GM23338 (cell line): ENCODE results near the gene CD300C. TPM values are rescaled to one million over a fixed set of nuclear protein-coding genes. Genes with fewer than 3 reads are reported as not detected.

Source experiments
- ATAC-seq: fragments of 200-7000 bp; cut with Tn5 transposase; 3 replicates; pipeline ENCODE4 v1.9.1; 2020
- DNase-seq: peaks from one replicate; pipeline ENCODE4 v3.0.0-alpha.2; 2015; ENCODE audit warnings: low spot score
- H2AFZ ChIP-seq: fragments of 200-600 bp; sonication (generic); 2 replicates; pipeline ENCODE4 v1.8.0; 2016; ENCODE audit warnings: antibody characterized with exemption, mild to moderate bottlenecking, moderate library complexity
- H3F3A ChIP-seq: fragments of 200-600 bp; sonication (generic); replicated peaks from 2 replicates; pipeline ENCODE4 v1.8.0; 2017; ENCODE audit warnings: antibody characterized with exemption, mixed run types, low read depth
- H3K27ac ChIP-seq: fragments of 200-600 bp; sonication (generic); 2 replicates; pipeline ENCODE4 v1.6.1; 2016; ENCODE audit warnings: low read depth
- H3K27me3 ChIP-seq: fragments of 200-600 bp; sonication (generic); 2 replicates; pipeline ENCODE4 v1.8.0; 2016; ENCODE audit warnings: mild to moderate bottlenecking, mixed run types, moderate library complexity; ENCODE audit not compliant: insufficient read depth
- H3K36me3 ChIP-seq: fragments of 200-600 bp; sonication (generic); 2 replicates; pipeline ENCODE4 v1.8.0; 2016; ENCODE audit warnings: mild to moderate bottlenecking; ENCODE audit not compliant: insufficient read depth
- H3K4me1 ChIP-seq: fragments of 200-600 bp; sonication (generic); 2 replicates; pipeline ENCODE4 v1.8.0; 2016; ENCODE audit warnings: mild to moderate bottlenecking, moderate library complexity; ENCODE audit not compliant: insufficient read depth
- H3K4me2 ChIP-seq: fragments of 200-600 bp; sonication (generic); 2 replicates; pipeline ENCODE4 v1.7.1; 2017; ENCODE audit warnings: mixed run types
- H3K4me3 ChIP-seq: fragments of 200-600 bp; sonication (generic); 2 replicates; pipeline ENCODE4 v1.6.1; 2016; ENCODE audit warnings: mixed run types
- H3K79me2 ChIP-seq: fragments of 200-600 bp; sonication (generic); replicated peaks from 2 replicates; pipeline ENCODE4 v1.8.0; 2017; ENCODE audit warnings: mild to moderate bottlenecking; ENCODE audit not compliant: insufficient read depth
- H3K9me2 ChIP-seq: fragments of 200-600 bp; sonication (generic); 2 replicates; pipeline ENCODE4 v1.8.0; 2017; ENCODE audit not compliant: insufficient read depth
- H4K20me1 ChIP-seq: fragments of 200-600 bp; sonication (generic); replicated peaks from 2 replicates; pipeline ENCODE4 v1.8.0; 2017; ENCODE audit warnings: mild to moderate bottlenecking; ENCODE audit not compliant: insufficient read depth
- H3K27ac Mint-ChIP-seq: 2 replicates; pipeline ENCODE4 v1.8.0; 2020; ENCODE audit warnings: inconsistent platforms, mild to moderate bottlenecking, moderate library complexity, mixed read lengths
- H3K27me3 Mint-ChIP-seq: 3 replicates; pipeline ENCODE4 v1.8.0; 2022; ENCODE audit warnings: low read depth, mild to moderate bottlenecking, moderate library complexity, mixed read lengths, inconsistent platforms; ENCODE audit not compliant: insufficient read depth, poor library complexity
- H3K36me3 Mint-ChIP-seq: 3 replicates; pipeline ENCODE4 v1.8.0; 2021; ENCODE audit warnings: low read depth, mild to moderate bottlenecking, inconsistent platforms, moderate library complexity, mixed read lengths
- H3K4me1 Mint-ChIP-seq: 3 replicates; pipeline ENCODE4 v1.8.0; 2020; ENCODE audit warnings: mild to moderate bottlenecking, inconsistent platforms, mixed read lengths
- H3K4me3 Mint-ChIP-seq: 3 replicates; pipeline ENCODE4 v1.8.0; 2021; ENCODE audit warnings: moderate library complexity, mild to moderate bottlenecking, inconsistent platforms, mixed read lengths
- H3K9me3 Mint-ChIP-seq: 3 replicates; pipeline ENCODE4 v1.8.0; 2020; ENCODE audit warnings: moderate library complexity, mild to moderate bottlenecking, inconsistent platforms, mixed read lengths
- EZH2 ChIP-seq: fragments of 200-600 bp; sonication (generic); IDR thresholded peaks from one replicate; pipeline ENCODE4 v1.8.0; 2017; ENCODE audit warnings: antibody characterized with exemption, mild to moderate bottlenecking, low read depth; ENCODE audit not compliant: unreplicated experiment
- EZH2phosphoT487 ChIP-seq: fragments of 200-600 bp; sonication (generic); IDR thresholded peaks from one replicate; pipeline ENCODE4 v1.8.1; 2018; ENCODE audit warnings: antibody characterized with exemption; ENCODE audit not compliant: unreplicated experiment
- JUNB ChIP-seq: IDR thresholded peaks from one replicate; pipeline ENCODE4 v1.6.1; 2016; ENCODE audit warnings: antibody characterized with exemption; ENCODE audit not compliant: unreplicated experiment
- NANOG ChIP-seq: IDR thresholded peaks from 2 replicates; pipeline ENCODE4 v1.6.1; 2016; ENCODE audit warnings: antibody characterized with exemption, borderline replicate concordance
- STAT1 ChIP-seq: IDR thresholded peaks from one replicate; pipeline ENCODE4 v1.6.1; 2016; ENCODE audit warnings: antibody characterized with exemption; ENCODE audit not compliant: unreplicated experiment
- ZNF114 ChIP-seq: fragments of 250-450 bp; sonication (Bioruptor Pico); IDR thresholded peaks from 2 replicates; pipeline ENCODE4 v1.5.0; 2020; ENCODE audit warnings: mild to moderate bottlenecking, moderate library complexity
- ZNF331 ChIP-seq: fragments of 250-450 bp; sonication (Bioruptor Pico); IDR thresholded peaks from 2 replicates; pipeline ENCODE4 v1.5.0; 2020; ENCODE audit warnings: low read depth, mild to moderate bottlenecking, moderate library complexity
- polyA plus RNA-seq: library from polyadenylated mRNA; unstranded; fragments of >200 nt; fragmentation: Nextera tagmentation; extraction: Ambion mirVana; gene quantifications from 2 replicates; pipeline ENCODE4 v1.2.1, GENCODE V29; 2016
- total RNA-seq: library from RNA; depleted of rRNA; stranded (reverse); fragments of >200 nt; shearing (Covaris generic); gene quantifications from 2 replicates; pipeline ENCODE4 v1.2.3, GENCODE V29; 2014
- TF ChIP-seq, protein P1 (sequence below): IDR thresholded peaks from one replicate; pipeline ENCODE4 v1.6.1; 2018; ENCODE audit warnings: antibody characterized with exemption; ENCODE audit not compliant: unreplicated experiment
- TF ChIP-seq, protein P2 (sequence below): IDR thresholded peaks from 2 replicates; pipeline ENCODE4 v1.6.1; 2016; ENCODE audit warnings: antibody characterized with exemption

Gene CD300C
- total and polyA plus RNA-seq, 2 experiments from 2014 or later = not detected

DNA sequence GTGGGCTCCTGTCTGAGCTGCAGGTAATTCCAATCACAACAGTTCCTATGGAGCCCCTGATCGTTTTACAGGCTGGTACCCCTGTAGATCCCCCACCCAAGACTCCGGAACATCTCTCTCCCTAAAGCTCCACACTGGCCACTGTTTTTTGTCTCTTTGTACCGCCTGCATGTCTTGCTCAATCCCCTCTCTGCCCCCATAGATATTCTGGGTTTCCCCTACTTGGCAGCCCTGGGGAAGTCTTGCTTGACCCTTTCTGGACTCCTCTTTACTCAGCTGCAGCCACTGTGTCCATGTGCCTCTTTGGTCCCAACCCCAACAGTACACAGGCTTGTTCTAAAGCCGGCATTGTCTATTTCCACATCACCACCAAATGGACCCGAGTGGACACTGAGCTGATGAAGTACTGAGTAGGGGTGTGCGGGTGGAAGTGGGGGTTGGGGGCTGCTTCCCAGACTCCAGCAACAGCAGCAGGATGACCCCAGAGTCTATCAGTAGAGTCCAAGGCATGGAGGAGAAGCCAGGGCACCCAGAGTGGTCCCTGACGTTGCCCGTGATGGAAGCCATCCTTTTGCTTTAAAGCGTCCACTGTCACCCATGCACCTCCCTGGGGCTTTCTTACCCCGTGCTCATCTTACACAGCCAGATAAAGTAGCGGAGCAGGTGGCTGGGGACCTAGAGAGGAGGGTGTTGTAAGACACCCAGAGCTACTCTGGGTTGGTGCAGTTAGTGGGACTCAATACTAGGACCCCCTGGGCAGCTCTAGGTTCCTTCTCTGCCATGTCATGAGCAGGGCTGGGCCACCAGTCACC is 21.1 kb downstream of the CD300C start:
- no peaks in the 10 kb centered on the region for H3K36me3 ChIP-seq

DNA sequence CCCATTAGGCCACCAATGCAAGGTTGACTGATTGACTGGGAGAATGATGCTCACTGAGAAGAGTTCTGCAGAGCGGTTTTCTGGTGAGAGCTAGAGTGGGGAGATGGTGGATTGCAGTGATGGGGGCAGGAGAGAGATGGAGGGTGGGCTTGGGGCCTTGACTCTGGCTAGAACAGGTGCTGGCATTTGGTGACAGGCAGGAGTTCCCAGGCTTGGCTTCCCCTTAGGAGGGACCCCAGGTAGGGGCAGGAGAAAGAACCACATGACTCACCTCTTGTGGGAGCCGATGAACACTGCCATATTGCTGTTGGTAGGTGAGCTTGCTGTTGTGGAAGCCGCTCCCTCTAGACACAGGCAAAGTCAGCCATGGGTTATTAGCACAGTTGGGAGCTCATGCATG is 22.6 kb downstream of the CD300C start:
- no peaks in the 10 kb centered on the region for H3K4me1 Mint-ChIP-seq
- Histone ChIP-seq H3F3A (no peaks in the 10 kb centered on the region), H3K4me2 (no peak overlapping the region), H3K79me2 (no peaks in the 10 kb centered on the region), H3K36me3 (no peaks in the 10 kb centered on the region), H4K20me1 (no peaks in the 10 kb centered on the region), H3K4me3 (no peak overlapping the region), H3K27me3 (no peaks in the 10 kb centered on the region), H3K27ac (no peak overlapping the region), H3K9me2 (no peaks in the 10 kb centered on the region), H2AFZ (no peak overlapping the region), H3K4me1 (no peaks in the 10 kb centered on the region)
- no peak for DNase-seq
- TF ChIP-seq ZNF331 (CRISPR knock-in tag) = peak; percentile 74
- no peak for TF ChIP-seq EZH2
- TF ChIP-seq, protein P1, sequence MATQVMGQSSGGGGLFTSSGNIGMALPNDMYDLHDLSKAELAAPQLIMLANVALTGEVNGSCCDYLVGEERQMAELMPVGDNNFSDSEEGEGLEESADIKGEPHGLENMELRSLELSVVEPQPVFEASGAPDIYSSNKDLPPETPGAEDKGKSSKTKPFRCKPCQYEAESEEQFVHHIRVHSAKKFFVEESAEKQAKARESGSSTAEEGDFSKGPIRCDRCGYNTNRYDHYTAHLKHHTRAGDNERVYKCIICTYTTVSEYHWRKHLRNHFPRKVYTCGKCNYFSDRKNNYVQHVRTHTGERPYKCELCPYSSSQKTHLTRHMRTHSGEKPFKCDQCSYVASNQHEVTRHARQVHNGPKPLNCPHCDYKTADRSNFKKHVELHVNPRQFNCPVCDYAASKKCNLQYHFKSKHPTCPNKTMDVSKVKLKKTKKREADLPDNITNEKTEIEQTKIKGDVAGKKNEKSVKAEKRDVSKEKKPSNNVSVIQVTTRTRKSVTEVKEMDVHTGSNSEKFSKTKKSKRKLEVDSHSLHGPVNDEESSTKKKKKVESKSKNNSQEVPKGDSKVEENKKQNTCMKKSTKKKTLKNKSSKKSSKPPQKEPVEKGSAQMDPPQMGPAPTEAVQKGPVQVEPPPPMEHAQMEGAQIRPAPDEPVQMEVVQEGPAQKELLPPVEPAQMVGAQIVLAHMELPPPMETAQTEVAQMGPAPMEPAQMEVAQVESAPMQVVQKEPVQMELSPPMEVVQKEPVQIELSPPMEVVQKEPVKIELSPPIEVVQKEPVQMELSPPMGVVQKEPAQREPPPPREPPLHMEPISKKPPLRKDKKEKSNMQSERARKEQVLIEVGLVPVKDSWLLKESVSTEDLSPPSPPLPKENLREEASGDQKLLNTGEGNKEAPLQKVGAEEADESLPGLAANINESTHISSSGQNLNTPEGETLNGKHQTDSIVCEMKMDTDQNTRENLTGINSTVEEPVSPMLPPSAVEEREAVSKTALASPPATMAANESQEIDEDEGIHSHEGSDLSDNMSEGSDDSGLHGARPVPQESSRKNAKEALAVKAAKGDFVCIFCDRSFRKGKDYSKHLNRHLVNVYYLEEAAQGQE = no peak
- no peak overlapping the region for H3K4me3 Mint-ChIP-seq
- peaks cover 35% of the 10 kb centered on the region for H3K9me3 Mint-ChIP-seq
- no peak overlapping the region for H3K27ac Mint-ChIP-seq
- H3K36me3 Mint-ChIP-seq = no peaks in the 10 kb centered on the region
- H3K27me3 Mint-ChIP-seq = peaks cover 4% of the 10 kb centered on the region
- ATAC-seq = no peak

More for the DNA sequence above, 21.1 kb downstream of the CD300C start:
- Mint-ChIP-seq H3K9me3 (peaks cover 30% of the 10 kb centered on the region), H3K4me3 (no peak overlapping the region), H3K27ac (no peak overlapping the region), H3K27me3 (peaks cover 4% of the 10 kb centered on the region), H3K4me1 (no peaks in the 10 kb centered on the region), H3K36me3 (no peaks in the 10 kb centered on the region)
- no peaks in the 10 kb centered on the region for H3F3A ChIP-seq
- H3K4me3 ChIP-seq = no peak overlapping the region
- DNase-seq = no peak
- no peaks in the 10 kb centered on the region for H3K9me2 ChIP-seq
- no peaks in the 10 kb centered on the region for H3K4me1 ChIP-seq
- no peak overlapping the region for H3K27ac ChIP-seq
- TF ChIP-seq, protein P1 = no peak
- TF ChIP-seq STAT1 (no peak), EZH2phosphoT487 (no peak), NANOG (no peak), JUNB (no peak), ZNF114 (CRISPR knock-in tag) (no peak)
- TF ChIP-seq, protein P2, sequence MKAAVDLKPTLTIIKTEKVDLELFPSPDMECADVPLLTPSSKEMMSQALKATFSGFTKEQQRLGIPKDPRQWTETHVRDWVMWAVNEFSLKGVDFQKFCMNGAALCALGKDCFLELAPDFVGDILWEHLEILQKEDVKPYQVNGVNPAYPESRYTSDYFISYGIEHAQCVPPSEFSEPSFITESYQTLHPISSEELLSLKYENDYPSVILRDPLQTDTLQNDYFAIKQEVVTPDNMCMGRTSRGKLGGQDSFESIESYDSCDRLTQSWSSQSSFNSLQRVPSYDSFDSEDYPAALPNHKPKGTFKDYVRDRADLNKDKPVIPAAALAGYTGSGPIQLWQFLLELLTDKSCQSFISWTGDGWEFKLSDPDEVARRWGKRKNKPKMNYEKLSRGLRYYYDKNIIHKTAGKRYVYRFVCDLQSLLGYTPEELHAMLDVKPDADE = no peak
- ATAC-seq = no peak
- H4K20me1 ChIP-seq = no peaks in the 10 kb centered on the region
- H3K79me2 ChIP-seq = no peaks in the 10 kb centered on the region
- no peak overlapping the region for H2AFZ ChIP-seq
- H3K4me2 ChIP-seq = no peak overlapping the region
- H3K27me3 ChIP-seq = no peaks in the 10 kb centered on the region
